GM12865 (cell line): Measurements from ENCODE around the gene TTR.

Experiments
- DNase-seq: peaks from one replicate; pipeline ENCODE4 v3.0.0; 2010; ENCODE audit warnings: low read depth
- H3K4me3 ChIP-seq: 2 replicates; pipeline ENCODE4 v1.5.1; 2011; ENCODE audit warnings: mild to moderate bottlenecking, low read depth, low read length, control low read depth
- TF ChIP-seq, protein P1 (sequence below): IDR thresholded peaks from 2 replicates; pipeline ENCODE4 v1.5.1; 2011; ENCODE audit warnings: low read length, control low read depth, low read depth, inconsistent platforms; ENCODE audit not compliant: insufficient read depth; ENCODE audit errors: missing control alignments

The TTR gene

DNA sequence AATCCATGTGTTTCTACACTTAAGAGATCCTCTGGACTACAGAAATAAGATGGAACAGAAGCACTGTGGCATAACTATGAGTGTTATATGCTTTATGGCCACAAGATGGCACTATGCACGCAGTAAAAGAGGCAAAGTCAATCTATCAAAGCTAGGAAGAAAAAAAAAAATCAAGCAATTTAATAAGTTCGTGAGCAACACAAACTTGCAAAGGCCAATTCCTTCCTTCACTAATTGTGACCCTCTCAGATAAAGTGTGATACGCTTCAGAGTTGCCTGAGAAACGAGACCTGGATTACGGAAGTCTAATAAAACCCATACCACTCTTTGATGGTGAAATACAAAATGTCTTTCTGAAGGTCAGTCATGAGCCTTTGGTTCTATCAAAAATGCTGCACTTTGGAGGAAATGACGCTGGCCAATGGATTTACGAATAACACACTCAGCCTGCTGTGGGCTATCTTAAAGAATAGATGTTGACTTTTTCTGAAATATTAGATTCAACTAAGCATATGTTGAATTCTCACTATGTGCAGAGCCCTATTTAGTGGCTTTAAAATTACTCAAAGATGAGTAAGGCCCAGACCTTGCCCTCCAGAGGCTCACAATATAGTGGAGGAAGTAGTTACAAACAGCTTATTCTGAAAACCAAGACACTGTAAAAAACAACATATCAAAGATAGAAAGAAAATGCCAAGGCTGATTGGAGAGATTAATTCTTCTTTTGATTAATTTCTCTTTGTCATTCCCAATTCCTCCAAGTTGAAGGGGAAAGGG, 35.5 kb upstream of the TTR start:
- TF ChIP-seq, protein P1, sequence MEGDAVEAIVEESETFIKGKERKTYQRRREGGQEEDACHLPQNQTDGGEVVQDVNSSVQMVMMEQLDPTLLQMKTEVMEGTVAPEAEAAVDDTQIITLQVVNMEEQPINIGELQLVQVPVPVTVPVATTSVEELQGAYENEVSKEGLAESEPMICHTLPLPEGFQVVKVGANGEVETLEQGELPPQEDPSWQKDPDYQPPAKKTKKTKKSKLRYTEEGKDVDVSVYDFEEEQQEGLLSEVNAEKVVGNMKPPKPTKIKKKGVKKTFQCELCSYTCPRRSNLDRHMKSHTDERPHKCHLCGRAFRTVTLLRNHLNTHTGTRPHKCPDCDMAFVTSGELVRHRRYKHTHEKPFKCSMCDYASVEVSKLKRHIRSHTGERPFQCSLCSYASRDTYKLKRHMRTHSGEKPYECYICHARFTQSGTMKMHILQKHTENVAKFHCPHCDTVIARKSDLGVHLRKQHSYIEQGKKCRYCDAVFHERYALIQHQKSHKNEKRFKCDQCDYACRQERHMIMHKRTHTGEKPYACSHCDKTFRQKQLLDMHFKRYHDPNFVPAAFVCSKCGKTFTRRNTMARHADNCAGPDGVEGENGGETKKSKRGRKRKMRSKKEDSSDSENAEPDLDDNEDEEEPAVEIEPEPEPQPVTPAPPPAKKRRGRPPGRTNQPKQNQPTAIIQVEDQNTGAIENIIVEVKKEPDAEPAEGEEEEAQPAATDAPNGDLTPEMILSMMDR = peak; percentile 68
- DNase-seq = peak; percentile 81
- H3K4me3 ChIP-seq = no peak overlapping the region

DNA sequence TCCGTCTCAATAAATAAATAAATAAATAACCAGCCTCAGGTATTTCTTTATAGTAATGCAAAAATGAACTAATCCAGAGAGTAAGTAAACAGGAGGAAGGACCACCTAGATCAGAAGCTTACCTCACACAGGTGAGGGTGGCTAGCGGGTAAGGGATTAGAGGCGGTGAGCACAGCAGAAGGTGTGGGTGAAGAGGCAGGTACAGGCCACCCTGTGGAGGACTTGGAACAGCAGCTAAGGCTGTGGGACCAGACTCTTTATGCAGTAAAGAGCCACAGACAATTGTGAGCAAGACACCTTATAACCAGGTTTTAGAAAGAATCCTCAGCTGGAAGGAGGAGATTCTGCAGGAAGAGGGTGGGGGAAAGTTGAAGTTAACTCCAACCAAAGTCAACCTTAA, 34.2 kb upstream of the TTR start:
- DNase-seq = no peak
- H3K4me3 ChIP-seq = no peak overlapping the region
- TF ChIP-seq, protein P1 = no peak

DNA sequence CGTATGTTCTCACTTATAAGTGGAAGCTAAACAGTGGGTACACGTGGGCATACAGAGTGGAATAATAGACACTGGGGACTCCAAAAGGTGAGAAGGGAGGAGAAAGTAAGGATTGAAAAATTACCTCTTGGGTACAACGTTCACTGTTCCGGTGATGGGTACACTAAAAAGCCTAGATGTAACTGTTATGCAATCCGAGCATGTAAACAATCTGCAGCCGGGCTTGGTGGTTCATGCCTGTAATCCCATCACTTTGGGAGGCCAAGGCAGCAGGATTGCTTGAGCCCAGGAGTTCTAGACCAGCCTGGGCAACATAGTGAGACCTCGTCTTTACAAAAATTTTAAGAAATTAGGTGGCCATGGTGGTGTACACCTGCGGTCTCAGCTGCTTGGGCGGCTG, 33.1 kb upstream of the TTR start:
- no peak overlapping the region for H3K4me3 ChIP-seq
- DNase-seq = no peak
- TF ChIP-seq, protein P1 = no peak

DNA sequence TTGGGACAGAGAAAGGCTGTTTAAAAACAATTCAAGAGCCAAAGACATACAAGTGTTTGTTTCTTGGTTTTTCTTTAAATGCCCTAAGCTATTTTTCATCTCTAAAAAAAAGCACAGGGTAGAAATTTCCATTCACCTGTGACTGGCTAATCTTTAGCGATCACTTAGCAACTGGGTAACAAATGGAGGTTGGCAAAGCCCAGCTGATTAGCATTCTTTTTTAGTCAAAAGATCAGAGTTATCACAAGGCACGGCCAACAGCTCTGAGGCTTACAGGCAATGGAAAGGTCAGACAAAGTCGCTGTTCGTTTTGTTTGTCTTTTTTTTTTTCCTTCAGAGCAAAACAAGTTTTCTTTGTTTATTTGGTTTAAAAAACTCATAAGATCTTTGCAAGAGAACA, 29.0 kb upstream of the TTR start:
- TF ChIP-seq, protein P1 = no peak
- DNase-seq = no peak

DNA sequence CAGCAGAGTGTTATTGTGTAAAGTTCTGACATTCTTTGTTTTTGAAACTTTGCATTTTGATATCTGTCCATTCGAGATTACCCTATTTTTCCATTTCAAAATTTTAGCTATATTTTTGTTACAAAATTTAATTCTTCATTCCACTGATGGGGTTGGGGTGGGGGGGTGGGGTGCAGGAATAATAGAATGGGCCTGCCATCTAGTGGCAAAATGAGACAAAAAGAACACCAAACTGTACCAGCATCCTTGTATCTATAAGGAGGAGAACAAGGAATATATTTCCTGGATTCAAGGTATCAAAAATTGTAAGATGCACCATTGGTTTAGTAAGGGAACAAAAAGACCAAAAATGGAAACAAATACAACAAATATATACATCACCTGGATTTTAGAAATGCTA, 27.9 kb upstream of the TTR start:
- no peak for DNase-seq
- no peak overlapping the region for H3K4me3 ChIP-seq
- TF ChIP-seq, protein P1 = peak; percentile 24

More for the DNA sequence above, 29.0 kb upstream of the TTR start:
- H3K4me3 ChIP-seq = no peak overlapping the region

DNA sequence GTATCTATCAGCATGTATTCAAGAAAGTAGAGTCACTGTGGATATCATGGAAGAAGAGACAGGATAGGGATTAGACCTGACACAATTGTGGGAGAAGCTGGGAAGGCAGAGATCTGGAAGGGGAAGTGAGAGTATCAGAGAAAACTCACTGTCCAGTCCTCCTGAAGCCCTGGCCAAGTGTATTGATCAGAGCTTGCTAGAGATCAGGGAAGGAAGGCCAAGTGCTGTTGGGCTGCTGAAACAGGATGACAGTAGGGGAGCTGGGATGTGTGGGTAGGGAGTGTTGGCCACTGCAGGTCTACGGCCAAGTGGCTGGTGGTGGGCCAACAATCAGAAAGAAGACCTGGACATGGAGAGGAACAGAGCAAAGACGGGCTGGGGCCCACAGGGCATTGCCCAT, 26.3 kb upstream of the TTR start:
- no peak for DNase-seq
- H3K4me3 ChIP-seq = no peak overlapping the region
- TF ChIP-seq, protein P1 = no peak
